ENCODE data around the gene AMPD1.

DNA sequence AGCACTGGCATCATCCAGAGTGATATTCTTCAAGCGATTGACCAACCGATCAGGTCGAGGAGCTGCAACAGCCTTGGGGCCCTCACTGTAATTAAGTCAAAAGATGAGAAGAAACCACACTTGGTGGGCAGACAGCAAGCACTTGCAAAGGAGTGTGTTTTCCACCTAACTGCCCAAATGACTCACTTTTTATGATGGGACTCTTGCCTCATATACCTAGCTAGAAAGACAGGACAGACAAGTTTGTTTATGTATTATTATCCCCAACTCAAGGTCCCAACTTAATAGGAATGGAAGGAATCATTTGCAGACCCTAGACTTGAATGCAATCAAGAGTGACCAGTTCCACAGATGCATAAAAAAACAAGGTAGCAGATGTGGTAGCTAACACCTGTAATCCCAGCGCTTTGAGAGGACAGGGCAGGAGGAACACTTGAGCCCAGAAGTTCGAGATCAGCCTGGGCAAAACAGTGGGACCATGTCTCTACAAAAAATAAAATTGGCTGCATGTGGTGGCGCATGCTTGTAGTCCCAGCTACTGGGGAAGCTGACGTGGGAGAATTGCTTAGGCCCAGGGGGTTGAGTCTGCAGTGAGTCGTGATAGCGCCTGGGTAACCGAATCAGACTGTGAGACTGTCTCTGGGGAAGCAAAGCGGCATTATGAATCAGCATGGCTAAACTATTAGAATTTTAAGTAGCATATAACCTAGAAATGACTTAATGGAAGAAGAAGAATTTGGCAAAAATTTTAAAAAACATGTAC lies 23.5 kb upstream of the AMPD1 start:
- TF ChIP-seq, protein P1, sequence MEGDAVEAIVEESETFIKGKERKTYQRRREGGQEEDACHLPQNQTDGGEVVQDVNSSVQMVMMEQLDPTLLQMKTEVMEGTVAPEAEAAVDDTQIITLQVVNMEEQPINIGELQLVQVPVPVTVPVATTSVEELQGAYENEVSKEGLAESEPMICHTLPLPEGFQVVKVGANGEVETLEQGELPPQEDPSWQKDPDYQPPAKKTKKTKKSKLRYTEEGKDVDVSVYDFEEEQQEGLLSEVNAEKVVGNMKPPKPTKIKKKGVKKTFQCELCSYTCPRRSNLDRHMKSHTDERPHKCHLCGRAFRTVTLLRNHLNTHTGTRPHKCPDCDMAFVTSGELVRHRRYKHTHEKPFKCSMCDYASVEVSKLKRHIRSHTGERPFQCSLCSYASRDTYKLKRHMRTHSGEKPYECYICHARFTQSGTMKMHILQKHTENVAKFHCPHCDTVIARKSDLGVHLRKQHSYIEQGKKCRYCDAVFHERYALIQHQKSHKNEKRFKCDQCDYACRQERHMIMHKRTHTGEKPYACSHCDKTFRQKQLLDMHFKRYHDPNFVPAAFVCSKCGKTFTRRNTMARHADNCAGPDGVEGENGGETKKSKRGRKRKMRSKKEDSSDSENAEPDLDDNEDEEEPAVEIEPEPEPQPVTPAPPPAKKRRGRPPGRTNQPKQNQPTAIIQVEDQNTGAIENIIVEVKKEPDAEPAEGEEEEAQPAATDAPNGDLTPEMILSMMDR (IDR thresholded peaks at IDR 0.05), result no peak
- no peak for TF ChIP-seq EZH2 (IDR thresholded peaks at IDR 0.05; ENCODE audit: borderline replicate concordance, insufficient read depth, low read depth, low read length, poor library complexity, severe bottlenecking)

Measured in B cell (primary cell).